ENCODE data around the gene CNGB1.

Gene CNGB1

GRCh38 chr16:57834936-57835335 lies 136.0 kb downstream of the CNGB1 start:
- DNase-seq (ENCODE audit: low read depth in 2 of 3, low spot score in 1 of 3): no peak

Data from stimulated activated CD4-positive, alpha-beta T cell treated with anti-CD3 and anti-CD28 coated beads, Interleukin-12 subunit alpha, Interleukin-12 subunit beta, amount 100 ng/mL, for 48 hours (primary cell).